Activated CD8-positive, alpha-beta T cell treated with anti-CD3 and anti-CD28 coated beads for 36 hours (primary cell): ENCODE measurements around the gene GSTO1. TPM values are rescaled to one million over a fixed set of nuclear protein-coding genes. Genes with fewer than 3 reads are reported as not detected.
A peak's percentile ranks its signal among the peaks of the same experiment; 100 is the strongest.

ENCODE experiments used
- ATAC-seq: fragments of 200-7000 bp; cut with Tn5 transposase; one replicate; pipeline ENCODE4 v1.10.0; 2021; ENCODE audit warnings: mild to moderate bottlenecking, moderate library complexity
- CTCF ChIA-PET: fragments of 350-600 bp; sonication (Branson Sonifier 250); formaldehyde crosslinking; loops from one replicate; lab custom pipeline; 2021; ENCODE audit warnings: antibody characterized with exemption; lab: Charles Lee
- POLR2A ChIA-PET: fragments of 350-600 bp; sonication (Branson Sonifier 250); formaldehyde crosslinking; loops from one replicate; lab custom pipeline; 2021; ENCODE audit warnings: antibody characterized with exemption; lab: Charles Lee
- DNase-seq: peaks from one replicate; pipeline ENCODE4 v3.0.0-alpha.2; 2020
- H3K27ac Mint-ChIP-seq: one replicate; pipeline ENCODE4 v1.8.0; 2021; ENCODE audit warnings: mild to moderate bottlenecking, mixed read lengths
- H3K27me3 Mint-ChIP-seq: one replicate; pipeline ENCODE4 v1.8.0; 2021; ENCODE audit warnings: mixed read lengths
- H3K36me3 Mint-ChIP-seq: one replicate; pipeline ENCODE4 v1.8.0; 2021; ENCODE audit warnings: low read depth, mixed read lengths
- H3K4me1 Mint-ChIP-seq: one replicate; pipeline ENCODE4 v1.8.0; 2021; ENCODE audit warnings: low read depth, mixed read lengths
- H3K4me3 Mint-ChIP-seq: one replicate; pipeline ENCODE4 v1.8.0; 2021; ENCODE audit warnings: mild to moderate bottlenecking, moderate library complexity, mixed read lengths
- H3K9me3 Mint-ChIP-seq: one replicate; pipeline ENCODE4 v1.8.0; 2021; ENCODE audit warnings: mixed read lengths
- CTCF ChIP-seq: fragments of 200-600 bp; IDR thresholded peaks from one replicate; pipeline ENCODE4 v1.8.0; 2022; ENCODE audit warnings: antibody characterized with exemption, mild to moderate bottlenecking
- intact Hi-C: fragments of 100-400 bp; cut with micrococcal nuclease; formaldehyde crosslinking; loops from one replicate; pipeline ENCODE4 v1.10.0; 2022
- total RNA-seq, 2 experiments: library from RNA; stranded (reverse); gene quantifications; one replicate each; pipeline ENCODE4 v1.2.3, GENCODE V29; 2021

The GSTO1 gene
- total RNA-seq, 2 experiments from 2014 or later = 179 to 189 TPM

- intact Hi-C loops = loop anchor here (2.0 kb wide), 1 partner anchor 14 kb away; the partner anchor contains the start of gene GSTO1
- ATAC-seq (no peak), DNase-seq (no peak)
- CTCF ChIA-PET = interaction anchor here (0.9 to 2.5 kb wide), 2 partner anchors 39 to 82 kb away, joined by 4 to 11 read pairs; no protein-coding TSS in a partner anchor
- Mint-ChIP-seq H3K9me3 (no peaks in the 10 kb centered on the region), H3K4me3 (peak overlapping the region; percentile 93), H3K27ac (peak overlapping the region; percentile 98), H3K27me3 (no peaks in the 10 kb centered on the region), H3K36me3 (peaks cover 54% of the 10 kb centered on the region), H3K4me1 (peaks cover 46% of the 10 kb centered on the region)
- POLR2A ChIA-PET = interaction anchor here (0.7 to 8.1 kb wide), 7 partner anchors 13 to 147 kb away, joined by 3 to 74 read pairs (median 4); partner anchors contain the start of genes CFAP58, GSTO1, ITPRIP and SFR1
- TF ChIP-seq CTCF = no peak
Observed at GRCh38 chr10:104268405-104268712, 13.7 kb downstream of the GSTO1 start.

- ChIA-PET POLR2A (interaction anchor here (0.6 to 8.1 kb wide), 8 partner anchors 8 to 83 kb away, joined by 3 to 74 read pairs (median 3); partner anchors contain the start of genes CFAP43, GSTO1 and ITPRIP), CTCF (interaction anchor here (0.9 to 8.0 kb wide), 7 partner anchors 11 to 81 kb away, joined by 3 to 149 read pairs (median 4); partner anchors contain the start of genes CFAP58 and ITPRIP)
- no peak for TF ChIP-seq CTCF
- Mint-ChIP-seq H3K27me3 (no peaks in the 10 kb centered on the region), H3K27ac (peak within 1 kb of the TSS; percentile 98), H3K4me1 (peaks cover 40% of the 10 kb centered on the region), H3K9me3 (no peaks in the 10 kb centered on the region), H3K4me3 (peak within 1 kb of the TSS; percentile 93), H3K36me3 (peaks cover 48% of the 10 kb centered on the region)
- peak; percentile 91 for ATAC-seq
- intact Hi-C loops = loop anchor here (2.0 kb wide), 1 partner anchor 14 kb away; the partner anchor contains the start of gene GSTO1
- peak; percentile 100 for DNase-seq
Observed at GRCh38 chr10:104268713-104269645, 14.3 kb downstream of the GSTO1 start, which contains the start of gene GSTO2. TSS of gene GSTO2 (plus strand) at chr10:104269184. CDS start at chr10:104274916, 5,732 bp downstream.

GRCh38 chr10:104273286-104273685, 18.6 kb downstream of the GSTO1 start:
- CTCF ChIA-PET = interaction anchor here (1.0 to 12.2 kb wide), 16 partner anchors 10 to 577 kb away, joined by 3 to 239 read pairs (median 10); partner anchors contain the start of genes CFAP58, GSTO1 and ITPRIP

GRCh38 chr10:104273899-104274575, 19.3 kb downstream of the GSTO1 start:
- Mint-ChIP-seq H3K4me3 (peak overlapping the region; percentile 62), H3K4me1 (peaks cover 11% of the 10 kb centered on the region), H3K9me3 (no peaks in the 10 kb centered on the region), H3K27me3 (peaks cover 19% of the 10 kb centered on the region), H3K36me3 (peaks cover 2% of the 10 kb centered on the region), H3K27ac (no peak overlapping the region)
- POLR2A ChIA-PET = interaction anchor here (0.6 to 2.0 kb wide), 4 partner anchors 10 to 152 kb away, joined by 3 to 10 read pairs (median 4); partner anchors contain the start of genes ITPRIP and SFR1
- CTCF ChIA-PET = interaction anchor here (0.8 to 12.2 kb wide), 57 partner anchors 8 to 577 kb away, joined by 3 to 239 read pairs (median 4); partner anchors contain the start of genes CFAP58, GSTO1, ITPRIP and SFR1
- intact Hi-C loops = no loop called here
- no peak for ATAC-seq
- TF ChIP-seq CTCF = no peak
- no peak for DNase-seq

More at GRCh38 chr10:104273286-104273685, 18.6 kb downstream of the GSTO1 start:
- Mint-ChIP-seq H3K4me3 (no peak overlapping the region), H3K4me1 (peaks cover 11% of the 10 kb centered on the region), H3K36me3 (peaks cover 8% of the 10 kb centered on the region), H3K9me3 (no peaks in the 10 kb centered on the region), H3K27me3 (peaks cover 19% of the 10 kb centered on the region), H3K27ac (no peak overlapping the region)
- no peak for ATAC-seq
- POLR2A ChIA-PET = interaction anchor here (0.6 to 2.0 kb wide), 4 partner anchors 10 to 151 kb away, joined by 3 to 10 read pairs (median 4); partner anchors contain the start of genes ITPRIP and SFR1
- no peak for DNase-seq
- no peak for TF ChIP-seq CTCF
- intact Hi-C loops = no loop called here
